ENCODE results near the gene CCDC63.
"Not testable (repeated sequence)": the region's sequence is repeated elsewhere in the genome, so short reads cannot be mapped to it uniquely, and the experiment has no call there.

The CCDC63 gene

DNA sequence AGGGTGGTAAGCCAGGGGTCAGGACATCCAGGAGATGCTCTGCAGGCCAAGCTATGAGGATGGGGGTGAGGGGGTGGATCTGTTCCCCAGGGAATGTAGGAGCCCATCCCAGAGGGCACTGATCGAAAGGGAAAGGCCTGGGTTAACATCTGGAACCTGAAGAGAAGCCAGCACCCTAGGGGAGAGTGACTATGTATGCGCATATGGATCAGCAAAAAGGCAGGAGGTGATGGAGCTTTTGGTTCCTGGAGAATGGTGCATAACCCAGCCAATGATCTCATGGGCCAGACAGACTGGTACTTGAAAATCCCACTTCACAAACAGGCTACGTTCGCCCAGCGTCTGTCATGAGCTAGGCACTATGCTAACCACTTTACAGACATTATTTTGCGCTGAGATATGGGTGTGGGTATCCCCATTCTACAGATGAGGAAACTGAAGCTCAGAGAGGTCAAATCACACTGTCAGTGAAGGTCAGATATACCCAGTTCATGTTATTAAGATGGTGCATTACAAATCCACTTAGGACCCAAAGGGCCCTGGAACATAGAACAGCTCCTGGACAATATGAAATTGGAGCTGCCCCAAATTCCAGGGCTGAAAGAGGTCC, 1.6 kb downstream of the CCDC63 start:
- H3K4me1 ChIP-seq (ENCODE audit: control insufficient read depth, insufficient read depth, low read length) = no peaks in the 10 kb centered on the region
- H3K27me3 ChIP-seq (ENCODE audit: control insufficient read depth, insufficient read depth, low read length) = no peaks in the 10 kb centered on the region
- no peaks in the 10 kb centered on the region for H3K36me3 ChIP-seq (ENCODE audit: control insufficient read depth, insufficient read depth, low read length)

DNA sequence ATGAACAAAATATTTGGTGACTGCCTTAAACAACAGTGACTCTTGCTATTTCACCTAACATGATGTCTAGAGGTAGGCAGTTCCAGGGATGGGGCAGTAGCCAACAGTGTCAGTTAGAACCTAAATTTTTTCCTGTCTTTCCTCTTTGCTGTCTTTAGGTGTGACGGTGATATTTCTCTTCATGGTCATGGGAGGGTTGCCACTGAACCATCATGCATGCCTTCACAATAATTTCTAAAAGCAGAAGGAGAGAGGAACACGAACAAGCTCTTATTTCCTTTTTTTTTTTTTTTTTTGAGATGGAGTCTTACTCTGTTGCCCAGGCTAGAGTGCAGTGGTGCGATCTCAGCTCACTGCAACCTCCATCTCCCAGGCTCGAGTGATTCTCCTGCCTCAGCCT, 2.4 kb downstream of the CCDC63 start:
- Histone ChIP-seq H3K27me3 (ENCODE audit: control insufficient read depth, insufficient read depth, low read length) (no peaks in the 10 kb centered on the region), H3K4me3 (ENCODE audit: low read length) (no peak overlapping the region), H3K9ac (ENCODE audit: low read length) (no peak overlapping the region), H3K27ac (ENCODE audit: low read depth, low read length) (no peak overlapping the region), H3K36me3 (ENCODE audit: control insufficient read depth, insufficient read depth, low read length) (no peaks in the 10 kb centered on the region), H3K4me1 (ENCODE audit: control insufficient read depth, insufficient read depth, low read length) (no peaks in the 10 kb centered on the region)

More for the DNA sequence above, 1.6 kb downstream of the CCDC63 start:
- no peak overlapping the region for H3K4me3 ChIP-seq (ENCODE audit: low read length)
- H3K9ac ChIP-seq (ENCODE audit: low read length) = no peak overlapping the region
- no peak overlapping the region for H3K27ac ChIP-seq (ENCODE audit: low read depth, low read length)

DNA sequence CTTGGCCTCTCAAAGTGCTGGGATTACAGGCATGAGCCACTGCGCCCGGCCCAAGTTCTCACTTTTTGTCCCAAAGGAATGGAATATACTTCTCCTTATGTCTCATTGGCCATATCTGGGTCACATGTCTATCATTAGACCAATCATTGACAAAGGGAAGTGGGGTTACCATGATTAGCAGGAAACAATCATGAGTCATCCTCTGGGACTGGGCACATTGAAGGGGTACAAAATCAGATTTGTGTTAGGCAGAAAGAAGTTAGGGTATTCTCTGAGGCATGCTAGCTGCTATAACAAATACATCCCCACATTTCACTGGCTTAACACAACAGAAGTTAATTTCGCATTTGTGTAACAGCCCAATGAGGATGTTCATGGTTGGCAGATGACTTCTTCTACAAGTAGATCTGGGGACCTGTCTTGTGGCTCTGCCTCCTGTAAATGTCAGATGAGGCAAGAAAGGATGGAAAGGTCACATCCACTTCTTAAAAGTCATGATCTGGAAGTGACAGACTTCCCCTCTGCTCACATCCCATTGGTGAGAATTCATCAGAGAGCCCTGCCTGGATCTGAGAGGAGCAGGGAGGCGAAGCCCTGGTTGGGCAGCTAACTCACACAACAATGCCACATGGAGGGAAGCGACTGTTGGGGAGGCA, 3.1 kb downstream of the CCDC63 start:
- H3K4me3 ChIP-seq (ENCODE audit: low read length) = no peak overlapping the region
- no peak overlapping the region for H3K27ac ChIP-seq (ENCODE audit: low read depth, low read length)
- no peak overlapping the region for H3K9ac ChIP-seq (ENCODE audit: low read length)
- no peaks in the 10 kb centered on the region for H3K27me3 ChIP-seq (ENCODE audit: control insufficient read depth, insufficient read depth, low read length)
- H3K36me3 ChIP-seq (ENCODE audit: control insufficient read depth, insufficient read depth, low read length) = no peaks in the 10 kb centered on the region
- no peaks in the 10 kb centered on the region for H3K4me1 ChIP-seq (ENCODE audit: control insufficient read depth, insufficient read depth, low read length)

DNA sequence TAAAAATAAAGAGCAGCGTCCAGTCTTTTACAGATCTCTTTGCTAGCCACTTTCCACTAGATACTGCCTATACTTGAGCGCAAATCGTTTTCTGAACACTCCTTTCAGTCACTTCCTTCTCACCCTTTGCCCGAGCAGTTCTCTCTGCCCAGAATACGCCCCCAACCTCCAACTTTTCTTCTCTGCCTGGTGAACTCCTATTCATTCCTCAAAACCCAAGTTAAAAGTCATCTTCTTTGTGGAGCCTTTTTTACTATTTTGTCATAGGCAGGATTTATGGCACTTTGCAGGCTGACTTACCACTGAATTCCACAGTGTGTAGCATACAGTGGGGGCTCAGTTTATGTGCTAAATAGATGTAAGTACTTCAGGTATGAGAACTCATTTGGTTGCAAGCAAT, 4.0 kb downstream of the CCDC63 start:
- Histone ChIP-seq H3K36me3 (ENCODE audit: control insufficient read depth, insufficient read depth, low read length) (no peaks in the 10 kb centered on the region), H3K4me3 (ENCODE audit: low read length) (no peak overlapping the region), H3K9ac (ENCODE audit: low read length) (no peak overlapping the region), H3K27ac (ENCODE audit: low read depth, low read length) (no peak overlapping the region), H3K4me1 (ENCODE audit: control insufficient read depth, insufficient read depth, low read length) (no peaks in the 10 kb centered on the region), H3K27me3 (ENCODE audit: control insufficient read depth, insufficient read depth, low read length) (no peaks in the 10 kb centered on the region)

DNA sequence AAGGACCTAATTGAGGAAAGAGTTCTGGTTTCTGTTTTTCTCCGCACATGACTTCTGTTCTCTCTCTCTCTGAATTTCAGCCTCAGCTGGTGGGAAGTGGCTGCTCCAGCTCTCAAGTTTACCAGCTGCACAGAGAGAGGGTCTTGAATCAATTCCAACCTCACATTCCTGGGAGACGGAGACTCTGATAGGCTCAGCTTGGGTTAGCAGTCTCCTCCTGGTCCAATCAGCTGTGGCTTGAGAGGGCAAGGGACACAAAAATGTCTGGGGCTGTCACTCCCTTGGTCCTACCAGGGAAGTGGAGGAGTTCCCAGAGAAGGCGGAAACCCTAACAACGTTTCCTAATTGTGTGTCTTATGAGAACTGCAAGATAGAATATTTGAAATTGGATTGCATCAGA, 7.0 kb downstream of the CCDC63 start:
- Histone ChIP-seq H3K4me3 (ENCODE audit: low read length) (no peak overlapping the region), H3K4me1 (ENCODE audit: control insufficient read depth, insufficient read depth, low read length) (no peaks in the 10 kb centered on the region), H3K36me3 (ENCODE audit: control insufficient read depth, insufficient read depth, low read length) (no peaks in the 10 kb centered on the region), H3K9ac (ENCODE audit: low read length) (no peak overlapping the region), H3K27ac (ENCODE audit: low read depth, low read length) (no peak overlapping the region), H3K27me3 (ENCODE audit: control insufficient read depth, insufficient read depth, low read length) (no peaks in the 10 kb centered on the region)

DNA sequence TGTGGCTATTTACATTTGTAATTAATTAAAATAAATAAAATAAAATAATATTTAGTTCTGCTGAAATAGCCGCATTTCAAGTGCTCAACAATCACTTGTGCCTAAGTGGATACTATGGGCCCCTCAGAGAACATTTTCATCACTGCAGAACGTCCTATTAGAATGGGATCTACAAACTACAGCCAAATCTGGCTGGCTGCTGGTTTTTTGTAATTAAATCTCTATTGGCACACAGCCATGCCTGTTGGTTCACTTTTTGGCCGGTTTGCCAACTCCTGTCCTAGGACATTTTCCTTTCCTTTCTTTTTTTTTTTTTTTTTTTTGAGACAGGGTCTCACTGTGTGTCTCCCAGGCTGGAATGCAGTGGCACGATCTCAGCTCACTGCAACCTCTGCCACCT, 9.8 kb downstream of the CCDC63 start:
- no peaks in the 10 kb centered on the region for H3K4me1 ChIP-seq (ENCODE audit: control insufficient read depth, insufficient read depth, low read length)
- H3K27ac ChIP-seq (ENCODE audit: low read depth, low read length) = no peak overlapping the region
- no peak overlapping the region for H3K9ac ChIP-seq (ENCODE audit: low read length)
- H3K4me3 ChIP-seq (ENCODE audit: low read length) = no peak overlapping the region
- no peaks in the 10 kb centered on the region for H3K27me3 ChIP-seq (ENCODE audit: control insufficient read depth, insufficient read depth, low read length)
- no peaks in the 10 kb centered on the region for H3K36me3 ChIP-seq (ENCODE audit: control insufficient read depth, insufficient read depth, low read length)

DNA sequence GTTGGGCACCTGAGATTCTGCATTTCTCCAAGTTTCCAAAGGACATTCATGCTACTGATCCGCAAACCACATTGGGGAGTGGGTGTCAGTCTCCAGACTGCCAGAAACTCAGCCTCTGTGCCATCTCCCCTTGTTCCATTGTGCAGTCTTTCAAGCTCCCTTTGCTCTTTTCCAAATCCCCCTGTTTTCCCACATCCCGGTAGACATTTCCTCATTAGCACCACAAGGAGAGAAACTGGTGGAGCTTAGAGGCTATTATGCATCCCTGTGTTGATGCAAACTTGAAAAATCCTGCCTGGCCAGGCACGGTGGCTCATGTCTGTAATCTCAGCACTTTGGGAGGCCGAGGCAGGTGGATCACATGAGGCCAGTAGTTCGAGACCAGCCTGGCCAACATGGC, 10.7 kb downstream of the CCDC63 start:
- no peak overlapping the region for H3K9ac ChIP-seq (ENCODE audit: low read length)
- H3K4me3 ChIP-seq (ENCODE audit: low read length) = no peak overlapping the region
- H3K36me3 ChIP-seq (ENCODE audit: control insufficient read depth, insufficient read depth, low read length) = no peaks in the 10 kb centered on the region
- H3K27me3 ChIP-seq (ENCODE audit: control insufficient read depth, insufficient read depth, low read length) = no peaks in the 10 kb centered on the region
- no peaks in the 10 kb centered on the region for H3K4me1 ChIP-seq (ENCODE audit: control insufficient read depth, insufficient read depth, low read length)
- H3K27ac ChIP-seq (ENCODE audit: low read depth, low read length) = no peak overlapping the region

DNA sequence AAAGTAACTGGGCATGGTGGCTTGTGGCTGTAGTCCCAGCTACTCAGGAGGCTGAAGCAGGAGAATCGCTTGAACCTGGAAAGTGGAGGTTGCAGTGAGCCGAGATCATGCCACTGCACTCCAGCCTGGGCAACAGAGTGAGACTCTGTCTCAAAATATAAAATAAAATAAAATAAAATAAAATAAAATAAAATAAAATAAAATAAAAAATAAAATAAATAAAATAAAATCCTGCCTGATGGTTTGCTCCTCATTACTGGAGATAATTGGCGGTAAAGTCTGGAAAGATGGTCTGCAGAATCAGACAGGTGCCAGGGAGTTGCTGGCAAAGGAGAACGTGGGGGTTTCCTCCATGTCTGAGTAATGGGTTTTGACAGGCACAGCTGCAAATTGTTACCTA, 11.2 kb downstream of the CCDC63 start:
- not testable (repeated sequence) for H3K4me3 ChIP-seq (ENCODE audit: low read length); H3K27ac ChIP-seq (ENCODE audit: low read depth, low read length)

DNA sequence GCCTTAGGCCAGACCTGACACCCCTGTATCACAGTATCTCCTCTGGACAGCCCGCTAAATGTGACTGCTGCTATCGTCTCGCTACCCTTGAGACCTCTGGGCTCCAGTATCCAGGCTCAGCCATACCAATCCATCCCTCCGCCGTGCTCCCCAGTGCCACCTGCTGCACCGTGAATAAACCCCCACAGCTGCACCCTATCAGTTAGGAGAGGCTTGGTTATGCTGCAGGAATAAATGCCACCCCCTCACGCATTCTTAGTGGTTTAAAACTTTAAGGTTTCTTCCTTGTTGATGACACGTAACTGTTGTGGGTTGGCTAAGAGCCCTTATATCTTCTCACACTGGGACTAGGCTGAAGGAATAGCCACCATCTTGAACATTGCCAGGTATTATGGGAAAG, 12.1 kb downstream of the CCDC63 start:
- Histone ChIP-seq H3K27me3 (ENCODE audit: control insufficient read depth, insufficient read depth, low read length) (no peaks in the 10 kb centered on the region), H3K27ac (ENCODE audit: low read depth, low read length) (no peak overlapping the region), H3K36me3 (ENCODE audit: control insufficient read depth, insufficient read depth, low read length) (no peaks in the 10 kb centered on the region), H3K4me3 (ENCODE audit: low read length) (no peak overlapping the region), H3K4me1 (ENCODE audit: control insufficient read depth, insufficient read depth, low read length) (no peaks in the 10 kb centered on the region), H3K9ac (ENCODE audit: low read length) (no peak overlapping the region)

More for the DNA sequence above, 11.2 kb downstream of the CCDC63 start:
- H3K36me3 ChIP-seq (ENCODE audit: control insufficient read depth, insufficient read depth, low read length); H3K4me1 ChIP-seq (ENCODE audit: control insufficient read depth, insufficient read depth, low read length); H3K27me3 ChIP-seq (ENCODE audit: control insufficient read depth, insufficient read depth, low read length); H3K9ac ChIP-seq (ENCODE audit: low read length): not testable (repeated sequence)

DNA sequence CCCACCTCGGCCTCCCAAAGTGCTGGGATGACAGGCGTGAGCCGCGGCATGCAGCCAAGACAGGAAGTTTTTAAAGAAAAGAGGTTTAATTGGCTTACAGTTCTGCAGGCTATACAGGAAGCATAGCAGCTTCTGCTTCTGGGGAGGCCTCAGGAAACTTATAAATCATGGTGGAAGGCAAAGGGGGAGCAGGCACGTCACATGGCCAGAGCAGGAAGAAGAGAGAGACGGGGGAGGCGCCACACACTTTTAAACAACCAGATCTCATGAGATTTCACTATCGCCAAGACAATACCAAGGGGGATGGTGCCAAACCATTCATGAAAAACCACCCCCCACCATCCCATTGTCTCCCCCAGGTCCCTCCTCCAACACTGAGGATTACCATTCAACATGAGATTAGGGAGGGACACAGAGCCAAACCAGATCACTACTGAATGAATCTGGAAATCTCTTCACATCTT, 14.1 kb downstream of the CCDC63 start:
- H3K27me3 ChIP-seq (ENCODE audit: control insufficient read depth, insufficient read depth, low read length) = no peaks in the 10 kb centered on the region
- H3K36me3 ChIP-seq (ENCODE audit: control insufficient read depth, insufficient read depth, low read length) = no peaks in the 10 kb centered on the region
- no peak overlapping the region for H3K27ac ChIP-seq (ENCODE audit: low read depth, low read length)
- no peak overlapping the region for H3K9ac ChIP-seq (ENCODE audit: low read length)
- H3K4me3 ChIP-seq (ENCODE audit: low read length) = no peak overlapping the region
- no peaks in the 10 kb centered on the region for H3K4me1 ChIP-seq (ENCODE audit: control insufficient read depth, insufficient read depth, low read length)

DNA sequence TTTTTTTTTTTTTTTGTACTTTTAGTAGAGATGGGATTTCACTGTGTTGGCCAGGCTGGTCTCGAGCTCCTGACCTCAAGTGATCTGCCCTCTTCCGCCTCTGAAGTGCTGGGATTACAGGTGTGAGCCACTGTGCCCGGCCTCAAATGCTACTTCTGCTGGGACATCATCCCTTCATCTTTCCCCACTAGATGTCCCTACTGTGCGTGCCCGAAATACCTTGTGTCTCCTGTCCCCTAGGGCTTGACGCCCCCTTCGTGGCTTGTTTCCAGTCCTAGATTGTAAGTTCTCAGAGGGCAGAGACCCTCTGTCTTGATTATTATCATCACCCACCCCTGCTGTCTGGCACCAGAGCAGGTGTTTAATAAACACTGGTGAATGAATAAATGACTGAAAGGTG, 14.9 kb downstream of the CCDC63 start:
- Histone ChIP-seq H3K27me3 (ENCODE audit: control insufficient read depth, insufficient read depth, low read length) (no peaks in the 10 kb centered on the region), H3K4me1 (ENCODE audit: control insufficient read depth, insufficient read depth, low read length) (no peaks in the 10 kb centered on the region), H3K4me3 (ENCODE audit: low read length) (no peak overlapping the region), H3K27ac (ENCODE audit: low read depth, low read length) (no peak overlapping the region), H3K9ac (ENCODE audit: low read length) (no peak overlapping the region), H3K36me3 (ENCODE audit: control insufficient read depth, insufficient read depth, low read length) (no peaks in the 10 kb centered on the region)

DNA sequence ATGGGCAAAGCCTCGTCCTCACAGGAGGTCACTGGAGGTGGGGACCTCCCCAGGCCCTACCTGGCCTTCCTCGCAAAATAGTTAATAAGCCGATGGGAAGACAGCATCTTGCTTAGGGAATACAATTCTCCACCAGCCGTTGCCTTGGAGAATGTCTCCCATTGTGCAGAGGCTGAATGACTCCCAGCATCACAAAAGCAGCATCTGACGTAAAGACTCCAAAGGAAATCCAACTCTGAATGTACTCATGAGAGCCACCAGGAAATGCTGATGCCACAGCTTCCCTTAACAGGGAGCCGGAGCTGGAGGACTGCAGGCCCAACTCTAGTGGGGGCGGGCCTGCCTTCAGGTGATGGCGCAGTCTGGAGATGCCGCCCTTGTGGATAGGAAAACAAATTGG, 15.5 kb downstream of the CCDC63 start:
- Histone ChIP-seq H3K36me3 (ENCODE audit: control insufficient read depth, insufficient read depth, low read length) (no peaks in the 10 kb centered on the region), H3K27me3 (ENCODE audit: control insufficient read depth, insufficient read depth, low read length) (no peaks in the 10 kb centered on the region), H3K4me1 (ENCODE audit: control insufficient read depth, insufficient read depth, low read length) (no peaks in the 10 kb centered on the region), H3K27ac (ENCODE audit: low read depth, low read length) (no peak overlapping the region), H3K4me3 (ENCODE audit: low read length) (no peak overlapping the region), H3K9ac (ENCODE audit: low read length) (no peak overlapping the region)

DNA sequence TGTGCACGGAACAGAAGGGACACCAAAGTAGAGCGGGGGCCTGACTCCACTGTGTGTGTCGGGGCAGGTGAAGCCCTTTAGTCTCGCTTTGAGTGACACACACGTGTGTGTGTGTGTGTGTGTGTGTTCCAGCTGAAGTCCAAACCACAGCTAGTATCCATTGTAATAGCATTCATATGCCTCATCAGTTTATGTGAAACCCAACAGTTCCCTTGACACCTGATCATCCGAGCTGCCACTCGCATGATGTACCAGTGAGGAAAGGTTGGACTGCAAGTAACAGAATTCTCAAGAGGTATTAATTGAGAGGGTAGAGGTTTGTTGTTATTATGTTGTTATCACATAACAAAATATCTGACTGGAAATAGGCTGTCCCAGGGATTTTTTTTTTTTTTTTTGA, 16.4 kb downstream of the CCDC63 start:
- no peak overlapping the region for H3K4me3 ChIP-seq (ENCODE audit: low read length)
- H3K4me1 ChIP-seq (ENCODE audit: control insufficient read depth, insufficient read depth, low read length) = no peaks in the 10 kb centered on the region
- H3K9ac ChIP-seq (ENCODE audit: low read length) = no peak overlapping the region
- no peaks in the 10 kb centered on the region for H3K36me3 ChIP-seq (ENCODE audit: control insufficient read depth, insufficient read depth, low read length)
- no peak overlapping the region for H3K27ac ChIP-seq (ENCODE audit: low read depth, low read length)
- H3K27me3 ChIP-seq (ENCODE audit: control insufficient read depth, insufficient read depth, low read length) = no peaks in the 10 kb centered on the region

All from rectal smooth muscle tissue (tissue), 1 donor.